UCSD-AML1 (cell line): ENCODE measurements around the gene PEX6.

ENCODE experiments used
- DNase-seq: peaks from one replicate; lab custom pipeline; 2025; ENCODE audit not compliant: unreplicated experiment; lab: John Stamatoyannopoulos, UW

PEX6 gene

DNA sequence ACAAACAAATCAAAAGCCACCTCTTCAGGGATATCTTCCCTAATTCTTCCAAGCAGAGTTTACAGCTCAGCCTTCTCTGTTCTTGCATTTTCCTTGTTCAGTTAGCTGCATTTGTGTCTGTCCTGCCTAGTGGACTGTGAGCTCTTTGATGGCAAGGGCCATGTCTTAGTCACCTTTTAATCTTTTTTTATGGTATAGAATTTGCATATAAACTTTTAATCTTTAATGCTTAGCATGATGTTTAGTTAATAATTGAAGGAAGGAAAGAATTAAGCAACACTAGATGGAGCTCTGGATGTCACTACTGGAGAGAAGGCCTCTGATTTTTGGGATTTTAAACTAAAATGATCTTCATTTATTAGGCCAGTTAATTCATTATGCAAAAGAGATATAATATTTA lies 17.5 kb upstream of the PEX6 start:
- no peak for DNase-seq

DNA sequence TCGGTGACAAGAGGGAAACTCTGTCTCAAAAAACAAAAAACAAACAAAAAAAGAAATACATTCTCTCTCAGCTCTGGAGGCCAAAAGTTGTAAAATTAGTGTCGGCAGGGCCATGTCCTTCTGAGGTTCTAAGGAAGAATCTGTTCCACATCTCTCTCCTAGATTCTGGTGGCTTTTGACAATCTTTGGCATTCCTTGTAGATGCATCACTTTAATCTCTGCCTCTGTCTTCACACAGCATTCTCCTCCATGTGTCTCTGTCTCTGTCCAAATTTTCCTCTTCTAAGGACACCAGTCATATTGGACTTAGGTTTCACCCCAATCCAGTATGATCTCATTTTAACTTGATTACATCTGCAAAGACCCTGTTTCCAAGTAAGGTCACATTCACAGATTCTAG lies 14.5 kb upstream of the PEX6 start:
- no peak for DNase-seq

DNA sequence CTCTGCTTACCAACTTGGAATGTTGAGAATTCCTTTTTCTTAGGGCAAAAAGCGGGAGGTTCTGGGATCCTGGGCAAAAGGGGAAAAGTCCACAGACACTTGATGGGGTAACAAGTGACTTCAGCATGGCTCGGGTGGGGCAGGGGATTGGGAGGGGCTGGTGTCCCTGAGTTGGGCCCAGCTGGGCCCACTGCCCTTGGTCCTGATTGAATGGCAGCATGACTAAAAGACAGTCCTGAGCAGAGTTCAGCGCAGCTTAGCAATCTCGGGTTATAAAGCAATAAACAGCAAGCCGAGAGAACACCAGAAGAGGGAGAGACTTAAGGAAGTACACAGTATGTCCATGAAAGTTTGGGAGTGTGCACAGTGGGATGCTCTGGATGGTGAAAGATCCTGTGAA lies 10.9 kb upstream of the PEX6 start:
- no peak for DNase-seq

DNA sequence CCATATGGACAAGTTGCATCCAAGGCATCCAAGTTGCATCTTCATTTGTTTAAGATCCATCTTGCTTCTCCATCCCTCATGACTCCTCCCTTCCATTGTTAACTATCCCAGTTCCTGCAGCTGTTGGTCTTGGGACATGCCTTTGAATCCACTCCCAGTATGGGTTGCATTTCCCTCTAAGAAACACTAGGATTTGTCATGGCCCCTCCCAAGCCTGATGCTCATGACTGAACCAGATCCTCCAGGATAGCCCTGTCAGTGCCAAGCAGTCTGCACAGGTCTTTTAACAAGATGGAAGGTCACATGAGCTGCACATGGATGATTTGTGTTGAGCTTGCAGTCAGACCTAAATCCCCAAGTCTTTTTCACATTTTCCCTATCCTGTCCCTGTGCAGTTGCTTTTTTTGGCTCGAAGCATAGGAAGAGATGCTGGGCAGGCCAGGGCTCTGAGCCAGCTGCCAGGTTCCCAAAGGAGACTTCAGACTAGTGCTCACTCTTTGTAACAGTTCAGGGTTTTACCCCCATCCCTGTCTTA lies 9.6 kb upstream of the PEX6 start:
- no peak for DNase-seq

DNA sequence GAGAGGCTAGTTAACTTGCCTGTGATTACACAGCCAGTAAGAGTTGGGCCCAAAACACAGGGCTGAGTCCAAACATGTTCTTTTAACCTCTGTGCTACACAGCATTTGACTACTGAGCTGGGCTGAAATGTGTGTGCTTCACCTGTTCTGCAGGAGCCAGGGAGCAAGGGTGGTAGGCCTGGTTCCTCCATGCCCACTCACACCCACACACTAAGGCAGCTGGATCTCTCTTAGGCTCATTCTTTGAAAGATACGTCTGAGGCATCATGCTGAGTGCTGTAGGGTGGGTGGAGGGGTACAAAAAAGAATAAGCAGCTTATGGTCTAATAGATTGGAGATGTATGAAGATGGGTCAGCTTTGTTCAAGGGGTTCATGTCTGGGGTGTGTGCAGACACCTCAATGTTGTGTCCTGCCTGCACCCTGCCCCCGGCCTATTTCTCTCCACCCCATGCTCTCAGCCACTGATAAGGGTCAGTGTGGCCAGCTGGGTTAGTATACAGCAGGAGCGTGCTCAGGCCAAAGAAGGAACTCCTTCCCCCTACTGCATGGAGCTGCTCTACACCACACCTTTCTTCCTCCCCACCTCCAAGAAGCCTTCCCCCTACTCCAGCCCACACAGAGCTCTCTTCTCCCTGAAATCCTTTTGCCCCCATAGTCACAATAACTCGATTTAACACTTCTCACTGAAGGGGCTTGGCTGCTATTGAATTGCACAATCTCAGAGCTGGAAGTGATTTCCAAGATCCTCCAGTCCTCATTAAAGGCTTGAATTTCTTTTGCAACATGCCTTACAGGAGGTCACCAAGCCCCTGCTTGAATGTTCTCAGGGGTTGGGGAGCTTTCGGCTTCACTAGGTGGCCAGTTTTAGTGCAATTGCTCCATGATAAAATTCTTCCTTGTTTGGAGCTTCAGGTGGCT lies 8.8 kb upstream of the PEX6 start:
- DNase-seq = no peak

DNA sequence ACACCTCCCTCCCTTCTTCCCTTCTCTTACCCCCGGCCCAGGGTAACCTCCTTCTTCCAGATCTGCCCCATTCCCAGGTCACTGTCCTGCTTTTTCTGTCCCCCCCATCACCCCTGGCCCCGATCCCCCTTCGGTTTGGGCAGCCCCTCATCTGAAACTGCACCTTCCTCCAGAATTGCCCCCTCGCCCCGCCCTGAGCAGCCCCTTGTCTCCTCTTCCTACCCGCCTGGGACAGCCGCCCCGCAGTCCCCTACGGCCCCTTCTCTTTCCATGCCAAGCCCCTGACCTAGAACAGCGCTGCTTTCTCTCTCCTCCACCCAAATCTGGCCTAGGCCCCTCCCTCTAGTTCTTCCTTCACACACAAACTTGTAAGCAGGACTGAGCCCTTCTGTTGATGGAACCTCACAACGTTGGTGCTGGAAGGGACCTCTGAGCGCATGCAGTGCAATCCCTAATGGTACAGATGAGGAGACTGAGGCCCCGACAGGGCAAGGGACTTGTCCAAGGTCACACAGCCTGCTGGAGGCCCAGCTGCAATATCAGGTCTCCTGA lies 6.0 kb upstream of the PEX6 start:
- no peak for DNase-seq

DNA sequence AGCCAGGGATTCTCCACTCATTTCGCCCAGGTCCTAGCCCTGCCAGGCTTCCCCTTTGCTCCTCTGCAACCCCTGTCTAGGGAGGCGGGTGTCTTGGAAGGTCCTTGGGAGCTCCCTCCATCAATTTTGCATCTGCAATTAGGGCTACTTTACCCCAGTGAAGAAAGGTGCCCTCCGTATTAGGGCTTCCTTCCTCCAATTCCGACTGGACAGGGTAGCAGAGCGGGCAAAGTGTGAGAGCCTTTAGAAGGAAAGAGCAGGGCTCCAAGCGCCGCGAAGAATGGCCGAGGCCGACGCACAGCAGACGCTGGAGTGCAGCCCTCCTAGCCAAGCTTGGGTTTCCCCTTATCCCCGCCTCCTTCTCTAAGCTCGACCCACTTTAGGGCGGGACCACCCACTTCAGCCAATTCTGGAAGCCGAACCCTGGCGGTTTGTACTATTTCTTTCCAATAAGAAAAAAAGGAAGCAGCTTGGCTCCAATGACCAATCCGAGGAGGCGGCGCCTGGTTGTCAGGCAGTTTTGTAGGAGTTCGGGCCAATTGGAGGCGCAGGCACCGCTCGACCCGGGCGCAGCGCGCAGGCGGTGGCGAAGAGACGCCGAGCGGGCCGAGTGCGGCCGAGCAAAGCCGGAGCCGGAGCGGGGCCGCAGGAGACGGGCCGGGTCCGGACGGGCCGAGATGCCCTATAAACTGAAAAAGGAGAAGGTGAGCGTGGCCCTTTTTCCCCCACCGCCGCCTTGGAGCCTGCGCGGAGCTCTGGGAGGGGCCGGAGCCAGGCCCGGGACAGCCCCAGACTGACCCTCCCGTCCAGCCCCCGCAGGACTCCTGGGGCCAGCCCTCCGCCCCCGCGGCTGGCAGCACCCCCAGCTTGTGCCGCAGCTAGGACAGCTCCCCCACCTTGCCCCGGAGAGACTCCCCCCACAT lies 5.3 kb upstream of the PEX6 start, which contains the start of gene PPP2R5D:
Gene PPP2R5D, plus strand, starts transcription at position 570 of the 923 bp plus-strand sequence. Its CDS starts 108 bp downstream, at position 678.
- DNase-seq = peak; percentile 96

DNA sequence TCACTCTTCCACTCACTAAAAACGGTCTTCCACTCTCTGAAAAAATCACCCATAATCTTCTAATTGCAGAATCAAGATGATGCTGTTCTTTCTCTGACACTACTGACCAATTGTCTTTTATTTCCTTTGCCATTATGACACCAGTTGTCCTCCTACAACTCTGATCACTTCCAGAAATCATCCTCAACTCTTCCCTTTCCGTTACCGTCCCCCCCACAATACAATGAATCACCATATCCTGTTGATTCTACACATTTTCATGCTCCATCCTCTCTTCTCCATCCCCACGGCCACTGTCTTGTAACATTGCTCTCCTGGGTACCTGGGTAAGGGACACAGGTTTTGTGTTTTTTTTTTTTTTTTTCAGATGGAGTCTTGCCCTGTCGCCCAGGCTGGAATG lies 2.9 kb upstream of the PEX6 start:
- no peak for DNase-seq

DNA sequence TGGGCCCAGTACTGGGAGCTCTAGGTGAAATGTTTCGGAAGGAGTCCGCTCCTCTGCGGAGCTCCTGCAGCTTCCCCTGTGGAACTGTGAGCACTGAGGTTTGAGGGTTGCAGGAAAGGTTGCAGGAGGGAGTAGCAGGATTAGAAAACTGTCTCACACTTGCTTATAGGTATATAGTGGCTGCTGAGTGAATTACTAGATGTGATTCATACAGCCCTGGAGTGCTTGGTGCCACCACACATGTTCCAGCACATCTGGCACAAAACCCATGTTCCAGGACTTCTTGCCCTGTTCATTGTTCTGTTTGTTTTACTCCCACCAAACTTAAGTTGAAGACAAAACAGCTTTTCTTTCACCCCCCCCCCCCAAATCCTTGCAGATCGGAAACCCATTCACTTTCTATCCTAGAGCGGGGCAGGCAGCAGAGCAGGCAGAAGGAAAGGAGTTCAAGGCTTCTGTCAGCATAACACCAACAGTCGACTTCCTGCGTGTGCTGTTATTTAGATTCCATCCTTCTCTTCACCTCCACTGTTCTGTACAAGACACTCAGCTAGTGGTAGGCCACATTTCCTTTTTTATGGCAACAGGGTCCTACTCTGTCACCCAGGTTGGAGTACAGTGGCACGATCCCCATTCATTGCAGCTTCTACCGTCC lies 669 bp upstream of the PEX6 start:
- no peak for DNase-seq

DNA sequence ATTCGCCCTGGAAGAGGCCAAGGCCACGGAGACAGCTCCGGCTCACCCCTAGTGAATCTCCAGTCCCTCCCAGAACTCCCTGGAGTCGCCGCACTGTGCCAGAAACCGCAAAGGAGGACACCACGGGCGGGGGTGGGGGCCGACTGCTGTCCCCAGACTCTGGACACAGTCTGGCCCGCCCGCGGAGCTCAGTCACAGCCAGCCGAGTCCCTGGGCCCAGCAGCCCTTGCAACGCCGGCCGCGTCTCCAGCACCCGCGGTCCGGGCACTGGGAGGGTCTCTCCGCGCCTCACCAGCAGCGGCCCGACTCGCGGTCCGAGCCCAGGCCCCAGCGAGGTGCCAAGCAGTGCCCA lies 518 bp downstream of the PEX6 start:
- no peak for DNase-seq

DNA sequence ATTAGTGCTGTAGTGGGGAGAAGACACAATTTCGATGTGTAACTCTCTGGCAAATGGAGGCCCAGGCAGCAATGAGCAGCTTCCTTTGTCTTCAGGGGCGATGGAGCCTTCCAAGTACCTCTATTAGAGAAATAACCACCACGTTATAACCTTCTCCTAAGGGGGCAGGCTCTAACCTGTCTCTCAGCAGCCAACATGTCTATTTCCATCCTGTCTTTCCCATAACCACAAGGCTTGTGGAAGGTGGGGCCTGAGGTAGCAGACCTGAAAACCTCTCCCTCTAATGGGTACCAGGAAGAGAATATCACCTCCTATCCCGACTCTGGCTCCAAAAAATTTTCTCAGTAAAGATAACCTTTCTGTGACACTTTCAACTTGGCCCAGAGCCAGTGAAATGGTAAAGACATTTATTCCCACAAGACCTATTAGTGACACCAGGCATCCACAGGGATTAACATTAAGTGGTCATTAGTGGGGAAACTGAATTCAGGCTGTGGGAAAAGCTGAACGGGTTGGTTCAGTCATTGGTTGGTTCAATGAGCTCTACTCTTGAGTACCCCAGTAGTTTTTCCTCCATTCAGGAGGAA lies 4.0 kb downstream of the PEX6 start:
- DNase-seq = no peak

DNA sequence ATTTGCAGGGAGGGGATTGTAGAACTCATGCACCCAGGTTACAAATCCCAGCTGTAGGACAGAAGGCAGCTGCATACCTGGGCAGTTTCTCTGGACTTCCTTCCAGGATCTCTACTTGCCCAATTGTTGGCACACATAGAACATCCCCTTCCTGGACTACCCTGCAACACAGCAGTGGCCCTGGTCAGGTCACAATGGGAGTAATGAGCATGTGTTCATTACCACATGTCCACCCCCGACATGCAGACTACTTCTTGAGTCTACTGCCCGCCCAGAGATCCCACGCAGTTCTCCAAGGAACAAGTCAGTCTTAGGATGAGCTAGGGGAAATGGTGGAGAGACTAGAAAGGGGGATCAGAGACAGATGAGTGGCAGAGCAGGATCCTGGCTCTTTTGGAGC lies 5.1 kb downstream of the PEX6 start:
- DNase-seq = no peak

DNA sequence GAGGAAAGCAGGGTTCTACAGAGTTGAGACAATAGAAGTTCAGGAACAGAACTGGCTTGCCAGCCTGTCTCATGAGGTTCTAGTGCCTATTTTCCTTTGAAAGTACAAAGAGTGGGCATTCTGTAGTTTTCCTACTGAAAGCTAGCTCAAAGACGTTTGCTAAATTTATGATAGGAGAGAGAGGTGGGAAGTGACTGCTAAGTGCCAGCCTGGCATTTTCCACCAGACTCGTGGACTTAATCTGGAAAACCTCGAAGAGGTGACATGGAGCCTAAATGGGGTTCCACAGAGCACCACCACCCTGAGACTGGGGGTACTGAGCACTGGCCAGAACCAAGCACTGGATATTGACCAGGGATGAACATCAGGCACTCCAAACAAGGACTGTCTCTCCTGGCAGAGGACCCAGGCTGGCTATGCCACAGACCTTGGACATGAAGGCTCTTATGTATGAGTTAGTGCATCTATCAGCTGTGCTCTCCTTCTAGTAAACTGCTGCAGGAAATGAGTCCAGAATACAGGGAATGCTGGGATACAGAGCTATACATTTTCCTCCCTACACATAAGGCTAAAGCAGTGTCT lies 7.1 kb downstream of the PEX6 start:
- no peak for DNase-seq

DNA sequence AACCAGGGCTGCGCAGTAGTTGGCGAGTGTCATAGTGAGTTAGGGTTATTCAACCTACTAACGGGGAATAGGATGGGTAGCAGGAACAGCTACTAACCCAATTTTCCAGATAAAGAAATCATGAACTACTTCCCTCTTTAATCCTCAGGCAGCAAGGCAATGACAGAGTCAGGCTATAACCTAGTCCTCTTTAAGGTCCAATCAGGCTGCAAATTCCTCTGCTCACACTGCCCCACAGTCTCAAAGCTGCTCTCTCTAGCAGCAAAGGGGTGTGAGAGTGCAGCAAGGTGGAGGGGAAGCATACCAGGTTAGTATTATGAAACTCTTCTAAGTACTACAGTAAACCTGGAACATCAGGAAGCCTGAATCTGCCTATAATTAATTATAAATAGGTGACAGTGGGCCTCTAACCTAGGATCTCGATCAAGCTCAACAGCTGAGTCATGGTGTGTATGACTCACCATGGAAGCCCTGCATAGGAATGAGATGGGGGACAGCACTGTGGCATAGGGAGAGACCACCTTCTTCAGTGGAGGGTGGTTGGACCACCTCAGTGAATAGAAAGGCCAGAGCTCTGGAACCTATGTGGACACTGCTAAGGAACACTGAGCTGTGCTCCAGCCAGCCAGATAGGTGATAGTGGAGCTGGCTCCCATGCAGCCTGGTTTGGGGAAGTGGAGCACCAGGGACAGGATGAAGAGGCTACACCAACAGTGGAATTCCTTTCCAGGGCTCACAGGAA lies 7.9 kb downstream of the PEX6 start:
- DNase-seq = peak; percentile 46

DNA sequence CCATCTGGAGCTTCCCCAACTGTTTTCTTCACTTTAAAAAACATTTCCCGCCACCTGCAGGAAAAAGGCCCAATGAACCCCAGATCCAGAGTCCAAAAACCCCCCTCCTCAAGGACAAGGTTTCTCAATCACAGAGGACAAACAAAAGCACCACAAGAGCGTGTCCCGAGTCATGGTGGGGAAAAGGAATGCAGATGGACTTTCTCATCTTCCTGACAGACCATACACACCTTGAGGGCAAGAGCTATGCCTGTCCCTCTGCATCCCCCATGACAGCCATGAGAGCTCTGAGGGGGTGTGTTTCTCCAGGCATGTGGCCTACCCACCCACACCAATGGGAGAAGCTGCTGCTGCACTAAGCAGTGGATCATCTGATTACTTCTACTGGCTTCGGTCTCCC lies 9.0 kb downstream of the PEX6 start:
- DNase-seq = no peak

DNA sequence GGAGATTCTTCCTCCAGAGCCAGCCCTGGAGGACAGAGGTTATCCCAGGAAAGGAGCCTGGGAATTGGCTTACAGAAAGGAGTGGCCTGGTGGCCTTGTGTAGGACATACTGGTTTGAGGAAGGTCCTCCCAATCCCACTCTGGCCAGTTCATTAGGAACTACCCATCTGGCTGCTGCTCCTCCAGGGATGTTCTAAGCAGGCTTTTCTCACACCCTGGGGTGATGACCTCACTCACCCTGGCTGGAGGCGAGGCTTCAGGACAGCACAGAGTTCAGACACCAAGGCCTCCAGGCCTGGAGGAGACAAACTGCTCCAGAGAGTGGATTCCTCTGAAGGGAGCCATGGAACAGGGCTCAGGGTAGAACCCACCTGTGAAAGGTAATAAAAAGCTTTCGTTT lies 9.6 kb downstream of the PEX6 start:
- no peak for DNase-seq

DNA sequence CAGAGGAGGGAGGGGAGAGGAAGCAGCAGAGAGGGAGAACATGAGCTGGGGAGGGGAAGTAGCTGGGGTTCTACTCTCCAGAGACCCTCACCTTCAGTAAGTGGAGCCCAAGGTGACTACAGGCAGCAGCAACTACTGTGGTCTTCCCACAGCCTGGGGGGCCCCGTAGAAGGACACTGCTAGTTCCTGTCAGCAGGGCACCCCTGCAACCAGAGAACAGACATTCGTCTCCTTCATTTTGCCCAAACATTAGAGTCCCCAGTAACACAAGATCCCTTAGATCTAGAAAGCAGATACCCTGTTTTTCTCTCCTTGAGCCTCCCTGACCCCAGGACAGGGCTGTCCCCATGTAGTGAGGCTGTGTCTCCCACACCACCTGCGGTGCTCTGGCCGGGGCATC lies 10.2 kb downstream of the PEX6 start:
- DNase-seq = no peak

DNA sequence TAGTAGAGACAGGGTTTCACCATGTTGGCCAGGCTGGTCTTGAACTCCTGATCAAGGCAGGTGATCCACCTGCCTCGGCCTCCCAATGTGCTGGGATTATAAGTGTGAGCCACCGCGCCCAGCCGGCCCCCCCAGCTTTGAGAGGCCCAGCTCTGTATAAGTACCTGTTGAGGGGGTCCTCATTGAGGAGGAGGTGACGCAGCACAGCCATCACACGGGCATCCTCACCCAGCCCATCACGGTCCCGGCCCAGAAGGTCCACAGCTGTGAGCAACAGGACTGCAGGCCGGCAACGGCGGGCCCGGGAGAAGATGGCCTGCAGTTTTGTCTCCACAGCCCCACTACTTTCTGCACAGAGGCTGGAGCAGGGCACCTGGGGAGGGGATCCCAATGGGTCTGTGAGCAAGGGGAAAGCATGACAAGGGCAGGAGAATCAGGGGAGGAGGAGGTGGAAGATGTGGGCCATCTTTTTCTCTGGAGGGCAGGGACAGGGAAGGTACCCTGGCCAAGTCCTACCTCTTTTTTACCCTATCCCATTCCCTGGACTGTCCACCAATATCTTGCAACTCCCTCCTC lies 10.8 kb downstream of the PEX6 start:
- no peak for DNase-seq

DNA sequence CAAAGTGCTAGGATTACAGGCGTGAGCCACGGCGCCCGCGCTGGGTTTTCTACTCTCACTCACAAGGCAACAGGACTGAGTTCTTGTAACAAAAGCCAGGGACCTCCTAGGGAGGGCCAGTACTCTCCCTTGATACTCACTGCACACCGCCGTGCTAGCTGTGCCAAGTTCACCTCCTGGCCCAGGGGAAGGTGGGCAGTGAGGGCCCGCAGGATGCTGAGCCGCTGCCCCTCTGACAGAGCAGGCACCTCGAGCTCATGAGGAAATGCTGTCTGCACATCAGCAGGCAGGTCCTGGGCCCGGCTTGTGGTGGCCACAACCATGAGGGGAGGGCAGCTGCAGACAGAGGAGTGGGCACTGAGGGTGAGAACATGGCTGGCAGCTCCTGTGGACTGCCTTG lies 11.8 kb downstream of the PEX6 start:
- no peak for DNase-seq
